Ascending aorta (tissue), 2 donors: ENCODE data around the gene CAMK1D. TPM values are rescaled to one million over a fixed set of nuclear protein-coding genes. Genes with fewer than 3 reads are reported as not detected.

ENCODE experiments used
- DNase-seq, 2 donors: peaks; one replicate each; pipeline ENCODE4 v3.0.0-alpha.2; 2019; ENCODE audit warnings: low spot score in 2 of 2
- H3K27ac ChIP-seq, 2 donors: fragments of 200-600 bp; sonication (generic); one replicate each; pipeline ENCODE4 v1.5.1; 2016 to 2017; ENCODE audit warnings: mild to moderate bottlenecking in 1 of 2
- H3K27me3 ChIP-seq: fragments of 200-600 bp; sonication (generic); one replicate; pipeline ENCODE4 v1.5.1; 2017
- H3K36me3 ChIP-seq, 2 donors: fragments of 200-600 bp; sonication (generic); one replicate each; pipeline ENCODE4 v1.5.1; 2016
- H3K4me1 ChIP-seq, 2 donors: fragments of 200-600 bp; sonication (generic); one replicate each; pipeline ENCODE4 v1.5.1; 2016 to 2017; ENCODE audit warnings: mild to moderate bottlenecking in 1 of 2
- H3K4me3 ChIP-seq, 2 donors: fragments of 200-600 bp; sonication (generic); one replicate each; pipeline ENCODE4 v1.5.1; 2016 to 2017; ENCODE audit warnings: mild to moderate bottlenecking in 1 of 2
- H3K9me3 ChIP-seq, 2 donors: fragments of 200-600 bp; sonication (generic); one replicate each; pipeline ENCODE4 v1.5.1; 2016
- CTCF ChIP-seq, 3 experiments: fragments of 200-600 bp in 2 of 3; fragments of 450-650 bp in 1 of 3; sonication (generic) in 2 of 3; IDR thresholded peaks; one replicate each; pipeline ENCODE4 v1.5.1; 2016 to 2019; ENCODE audit warnings: antibody characterized with exemption in 3 of 3, mild to moderate bottlenecking in 1 of 3, moderate library complexity in 1 of 3
- intact Hi-C: fragments of 100-400 bp; cut with DNase I; formaldehyde crosslinking; loops from one replicate; pipeline ENCODE4 v1.15.1; 2023
- total RNA-seq: library from RNA; depleted of rRNA; stranded (reverse); fragments of >200 nt; gene quantifications from one replicate; pipeline ENCODE4 v1.1.0, GENCODE V29; 2016

CAMK1D gene
- total RNA-seq, 1 donor from 2014 or later = 4.2 TPM

GRCh38 chr10:12381536-12382156, 32.3 kb downstream of the CAMK1D start:
- Histone ChIP-seq H3K27ac (no peak overlapping the region), H3K4me1 (no peaks in the 10 kb centered on the region), H3K27me3 (no peaks in the 10 kb centered on the region), H3K4me3 (no peak overlapping the region), H3K36me3 (no peaks in the 10 kb centered on the region), H3K9me3 (peaks cover 0 to 6% of the 10 kb centered on the region in 2 donors)
- no peak for TF ChIP-seq CTCF (IDR thresholded peaks at IDR 0.05)
- intact Hi-C loops = no loop called here
- DNase-seq = peak in 1 of 2 donors; percentile 24

GRCh38 chr10:12382157-12382548, 32.8 kb downstream of the CAMK1D start:
- H3K27me3 ChIP-seq = no peaks in the 10 kb centered on the region
- H3K27ac ChIP-seq = no peak overlapping the region
- DNase-seq = peak in 1 of 2 donors; percentile 3
- H3K9me3 ChIP-seq = peaks cover 0 to 6% of the 10 kb centered on the region in 2 donors
- intact Hi-C loops = no loop called here
- no peaks in the 10 kb centered on the region for H3K36me3 ChIP-seq
- H3K4me1 ChIP-seq = no peaks in the 10 kb centered on the region
- no peak for TF ChIP-seq CTCF (IDR thresholded peaks at IDR 0.05)
- no peak overlapping the region for H3K4me3 ChIP-seq

- Histone ChIP-seq H3K27me3 (no peaks in the 10 kb centered on the region), H3K4me1 (no peaks in the 10 kb centered on the region), H3K4me3 (no peak overlapping the region), H3K36me3 (no peaks in the 10 kb centered on the region), H3K27ac (no peak overlapping the region), H3K9me3 (peaks cover 0 to 6% of the 10 kb centered on the region in 2 donors)
- intact Hi-C loops = no loop called here
- DNase-seq = no peak
- no peak for TF ChIP-seq CTCF (IDR thresholded peaks at IDR 0.05)
These were observed 33.7 kb downstream of the CAMK1D start for GRCh38 chr10:12382956-12383531.

GRCh38 chr10:12384906-12385305, 35.6 kb downstream of the CAMK1D start:
- Histone ChIP-seq H3K36me3 (no peaks in the 10 kb centered on the region), H3K27ac (no peak overlapping the region), H3K4me1 (peaks cover 3 to 6% of the 10 kb centered on the region in 2 donors), H3K9me3 (peaks cover 0 to 6% of the 10 kb centered on the region in 2 donors), H3K4me3 (no peak overlapping the region), H3K27me3 (no peaks in the 10 kb centered on the region)
- intact Hi-C loops = no loop called here
- DNase-seq = no peak
- TF ChIP-seq CTCF (IDR thresholded peaks at IDR 0.05) = no peak

GRCh38 chr10:12387561-12388210, 38.3 kb downstream of the CAMK1D start:
- DNase-seq = no peak
- TF ChIP-seq CTCF (IDR thresholded peaks at IDR 0.05) = no peak
- intact Hi-C loops = no loop called here
- H3K4me3 ChIP-seq = no peak overlapping the region
- no peaks in the 10 kb centered on the region for H3K27me3 ChIP-seq
- H3K4me1 ChIP-seq = peaks cover 3 to 16% of the 10 kb centered on the region in 2 donors
- H3K27ac ChIP-seq = no peak overlapping the region
- H3K9me3 ChIP-seq = peaks cover 0 to 6% of the 10 kb centered on the region in 2 donors
- no peaks in the 10 kb centered on the region for H3K36me3 ChIP-seq
